ENCODE results near the gene ATRAID. TPM values are rescaled to one million over a fixed set of nuclear protein-coding genes. Genes with fewer than 3 reads are reported as not detected.

ATRAID gene
- total and polyA plus RNA-seq, 2 of the 8 experiments (the other 6 are each of a cell fraction or from before 2014, with no cell fraction given) = 109 to 280 TPM

- H3K4me3 ChIP-seq (ENCODE audit: extremely low read depth in 1 of 4, insufficient read depth in 2 of 4, low read depth in 3 of 4, low read length in 4 of 4) = no peak overlapping the region
- no peaks in the 10 kb centered on the region for H3K9me3 ChIP-seq (ENCODE audit: insufficient read depth in 2 of 2, low read depth in 1 of 2, low read length in 1 of 2)
- no peak overlapping the region for H2BK5ac ChIP-seq (ENCODE audit: low read depth, low read length)
- H3K23me2 ChIP-seq (ENCODE audit: low read depth, low read length) = no peaks in the 10 kb centered on the region
- H3K79me2 ChIP-seq (ENCODE audit: control insufficient read depth in 1 of 2, insufficient read depth in 2 of 2, low read length in 2 of 2) = no peaks in the 10 kb centered on the region
- H2AK5ac ChIP-seq (ENCODE audit: low read depth, low read length) = no peak overlapping the region
- H4K91ac ChIP-seq (replicated peaks; ENCODE audit: insufficient read length, low read length) = no peak overlapping the region
- H3K23ac ChIP-seq (ENCODE audit: insufficient read length) = no peak overlapping the region
- no peak overlapping the region for H3K4me2 ChIP-seq (ENCODE audit: insufficient read depth in 1 of 2, low read depth in 2 of 2, low read length in 2 of 2)
- H3K4ac ChIP-seq (replicated peaks; ENCODE audit: insufficient read length, low read depth, low read length) = no peak overlapping the region
- WGBS, 2 experiments (ENCODE audit: extremely low coverage in 1 of 2, insufficient coverage in 1 of 2, insufficient read length in 1 of 2, insufficient replicate concordance in 2 of 2, low coverage in 1 of 2, low lambda C conversion rate in 2 of 2, missing lambda C conversion rate in 1 of 2) = 95% methylated on average over 24 of the region's 24 CpGs; no CpG with 5 or more reads in 1 of the 2 experiments
- no peak for DNase-seq (ENCODE audit: low read depth in 1 of 2, low spot score in 2 of 2)
- TF ChIP-seq BRCA1 (IDR thresholded peaks at IDR 0.05; ENCODE audit: low read depth, low read length) = no peak
- no peak for TF ChIP-seq JUN (IDR thresholded peaks at IDR 0.05; ENCODE audit: low read depth, low read length)
- no peak for TF ChIP-seq CBX5 (IDR thresholded peaks at IDR 0.05; ENCODE audit: low read depth, low read length)
- no peak for TF ChIP-seq SIN3A (conservative IDR thresholded peaks at IDR 0.05 in 1 of 2, IDR thresholded peaks at IDR 0.05 in 1 of 2; ENCODE audit: low read depth in 1 of 2, low read length in 2 of 2)
- TF ChIP-seq CHD2 (IDR thresholded peaks at IDR 0.05; ENCODE audit: low read length) = no peak
- no peak for TF ChIP-seq CBX8 (IDR thresholded peaks at IDR 0.05; ENCODE audit: borderline replicate concordance, low read depth, low read length)
- no peak for TF ChIP-seq E2F6 (IDR thresholded peaks at IDR 0.05)
- H3K27me3 ChIP-seq (replicated peaks in 1 of 4; ENCODE audit: control insufficient read depth in 3 of 4, extremely low read depth in 1 of 4, insufficient read depth in 3 of 4, low read length in 3 of 4) = no peaks in the 10 kb centered on the region
- H3K9ac ChIP-seq (replicated peaks in 1 of 4; ENCODE audit: extremely low read depth in 1 of 4, low read depth in 3 of 4, low read length in 3 of 4) = no peak overlapping the region
- H4K5ac ChIP-seq (ENCODE audit: insufficient read length, low read depth, low read length) = no peak overlapping the region
- POLR2A ChIA-PET (ENCODE audit: partially characterized antibody) = interaction anchor here (0.8 to 32.6 kb wide), 14 partner anchors 2 to 144 kb away, joined by 3 to 835 read pairs (median 4); partner anchors contain the start of genes ATRAID and CAD
- peaks cover 56 to 77% (median 75%) of the 10 kb centered on the region in 4 experiments for H3K36me3 ChIP-seq (ENCODE audit: control insufficient read depth in 2 of 4, insufficient read depth in 4 of 4, low read length in 3 of 4)
- no peak overlapping the region for H2BK12ac ChIP-seq (ENCODE audit: low read depth, low read length)
- no peaks in the 10 kb centered on the region for H3K79me1 ChIP-seq (ENCODE audit: low read depth, low read length)
- H2AFZ ChIP-seq (ENCODE audit: low read length) = no peak overlapping the region
- no peak overlapping the region for H2BK120ac ChIP-seq (replicated peaks; ENCODE audit: low read depth, low read length)
- H3K14ac ChIP-seq (ENCODE audit: insufficient read length) = no peak overlapping the region
- FAIRE-seq = no peak
- H2BK20ac ChIP-seq (ENCODE audit: low read length) = no peak overlapping the region
- H4K8ac ChIP-seq (ENCODE audit: extremely low read depth, insufficient read depth, low read length) = no peak overlapping the region
- CTCF ChIA-PET (ENCODE audit: partially characterized antibody) = interaction anchor here (0.7 to 3.9 kb wide), 14 partner anchors 10 to 143 kb away, joined by 3 to 32 read pairs (median 4); partner anchors contain the start of gene TRIM54
- no peak overlapping the region for H3K56ac ChIP-seq (replicated peaks; ENCODE audit: insufficient read length, low read depth, low read length)
- no peak overlapping the region for H3K18ac ChIP-seq (ENCODE audit: extremely low read depth, low read length)
- no peak overlapping the region for H2BK15ac ChIP-seq (ENCODE audit: low read length)
- H4K20me1 ChIP-seq (replicated peaks in 1 of 2; ENCODE audit: control insufficient read depth in 1 of 2, insufficient read depth in 2 of 2, low read length in 2 of 2) = peaks cover 4 to 18% of the 10 kb centered on the region in 2 experiments
- no peaks in the 10 kb centered on the region for H3K4me1 ChIP-seq (replicated peaks in 1 of 4; ENCODE audit: control insufficient read depth in 3 of 4, insufficient read depth in 4 of 4, low read length in 3 of 4)
- H3K27ac ChIP-seq (ENCODE audit: low read depth, low read length) = no peak overlapping the region
These were observed 30.1 kb downstream of the ATRAID start for GRCh38 chr2:27241761-27242613.

All from H1 (cell line).